HG02981 (cell line): ENCODE data around the gene GBA2.

Experiments
- ATAC-seq: cut with Tn5 transposase; IDR thresholded peaks from one replicate; pipeline ENCODE4 v1.9.1; 2021; ENCODE audit warnings: mild to moderate bottlenecking, moderate library complexity; ENCODE audit not compliant: unreplicated experiment

Gene GBA2

GRCh38 chr9:35766997-35767396 lies 18.0 kb upstream of the GBA2 start:
- no peak for ATAC-seq

- no peak for ATAC-seq
Measured at GRCh38 chr9:35763803-35764202, 14.8 kb upstream of the GBA2 start.

GRCh38 chr9:35763181-35763580 lies 14.2 kb upstream of the GBA2 start:
- no peak for ATAC-seq

- ATAC-seq, result no peak
Measured at GRCh38 chr9:35760651-35761050, 11.6 kb upstream of the GBA2 start.

GRCh38 chr9:35759795-35760194 lies 10.8 kb upstream of the GBA2 start:
- no peak for ATAC-seq

- ATAC-seq, result no peak
Measured at GRCh38 chr9:35758475-35759050, 9.5 kb upstream of the GBA2 start.

- ATAC-seq, result no peak
Measured at GRCh38 chr9:35757892-35758275, 8.9 kb upstream of the GBA2 start.

- peak; percentile 30 for ATAC-seq
Measured at GRCh38 chr9:35757226-35757891, 8.3 kb upstream of the GBA2 start.

- ATAC-seq, result peak; percentile 50
Measured at GRCh38 chr9:35756275-35757225, 7.5 kb upstream of the GBA2 start.

- no peak for ATAC-seq
Measured at GRCh38 chr9:35755071-35755470, 6.0 kb upstream of the GBA2 start.

- no peak for ATAC-seq
Measured at GRCh38 chr9:35754264-35754663, 5.2 kb upstream of the GBA2 start, which contains the start of gene MSMP. MSMP (minus strand) TSS chr9:35754276; CDS start chr9:35754129, 147 bp downstream.

GRCh38 chr9:35753466-35753865 lies 4.4 kb upstream of the GBA2 start:
- ATAC-seq, result no peak

GRCh38 chr9:35750256-35750531 lies 1.2 kb upstream of the GBA2 start:
- ATAC-seq, result no peak

- peak; percentile 26 for ATAC-seq
Measured at GRCh38 chr9:35749515-35750255, 657 bp upstream of the GBA2 start.

GRCh38 chr9:35748242-35748857 lies 678 bp downstream of the GBA2 start:
- ATAC-seq, result peak; percentile 7

- no peak for ATAC-seq
Measured at GRCh38 chr9:35746583-35746982, 2.4 kb downstream of the GBA2 start.

GRCh38 chr9:35745569-35745968 lies 3.5 kb downstream of the GBA2 start:
- ATAC-seq, result no peak

- ATAC-seq, result no peak
Measured at GRCh38 chr9:35743880-35744518, 5.0 kb downstream of the GBA2 start.

- no peak for ATAC-seq
Measured at GRCh38 chr9:35743452-35743851, 5.6 kb downstream of the GBA2 start.

- no peak for ATAC-seq
Measured at GRCh38 chr9:35741740-35742139, 7.3 kb downstream of the GBA2 start.
